ENCODE measurements around the gene ELP5.

The ELP5 gene

GRCh38 chr17:7296189-7296861, 44.3 kb downstream of the ELP5 start:
- TF ChIP-seq ZNF565 (CRISPR knock-in tag; conservative IDR thresholded peaks at IDR 0.05; ENCODE audit: low read depth) (no peak), ZFP30 (CRISPR knock-in tag; IDR thresholded peaks at IDR 0.05) (no peak), TSHZ2 (CRISPR knock-in tag; IDR thresholded peaks at IDR 0.05) (no peak)
- ATAC-seq: peak; percentile 92

- ATAC-seq: no peak
- TF ChIP-seq ZNF70 (CRISPR knock-in tag; IDR thresholded peaks at IDR 0.05) (no peak), ISL1 (CRISPR knock-in tag; IDR thresholded peaks at IDR 0.05) (no peak), ZNF8 (CRISPR knock-in tag; IDR thresholded peaks at IDR 0.05) (peak; percentile 77; the same call in 1 of the 2 replicates)
These were observed 52.2 kb downstream of the ELP5 start for GRCh38 chr17:7304179-7304578.

GRCh38 chr17:7306911-7307685, 55.1 kb downstream of the ELP5 start, which contains the start of gene EIF5A:
EIF5A (plus strand) TSS chr17:7307628; CDS start chr17:7309636, 2,008 bp downstream.
- peak; percentile 85 for ATAC-seq
- TF ChIP-seq PATZ1 (CRISPR knock-in tag; IDR thresholded peaks at IDR 0.05; ENCODE audit: borderline replicate concordance) (no peak), PPARA (CRISPR knock-in tag; IDR thresholded peaks at IDR 0.05; ENCODE audit: borderline replicate concordance) (no peak), TOX (CRISPR knock-in tag; IDR thresholded peaks at IDR 0.05; ENCODE audit: borderline replicate concordance) (no peak), ZFP30 (CRISPR knock-in tag; IDR thresholded peaks at IDR 0.05) (no peak)

- ATAC-seq: peak; percentile 3; the same call in 1 of the 3 replicates
- TF ChIP-seq CREB5 (CRISPR knock-in tag; IDR thresholded peaks at IDR 0.05; ENCODE audit: low read depth) (no peak), PATZ1 (CRISPR knock-in tag; IDR thresholded peaks at IDR 0.05; ENCODE audit: borderline replicate concordance) (no peak; the same call in 1 of the 2 replicates), RARB (CRISPR knock-in tag; IDR thresholded peaks at IDR 0.05) (no peak), SNAI2 (CRISPR knock-in tag; IDR thresholded peaks at IDR 0.05) (no peak), TSHZ2 (CRISPR knock-in tag; IDR thresholded peaks at IDR 0.05) (no peak)
- TF ChIP-seq, protein P1, sequence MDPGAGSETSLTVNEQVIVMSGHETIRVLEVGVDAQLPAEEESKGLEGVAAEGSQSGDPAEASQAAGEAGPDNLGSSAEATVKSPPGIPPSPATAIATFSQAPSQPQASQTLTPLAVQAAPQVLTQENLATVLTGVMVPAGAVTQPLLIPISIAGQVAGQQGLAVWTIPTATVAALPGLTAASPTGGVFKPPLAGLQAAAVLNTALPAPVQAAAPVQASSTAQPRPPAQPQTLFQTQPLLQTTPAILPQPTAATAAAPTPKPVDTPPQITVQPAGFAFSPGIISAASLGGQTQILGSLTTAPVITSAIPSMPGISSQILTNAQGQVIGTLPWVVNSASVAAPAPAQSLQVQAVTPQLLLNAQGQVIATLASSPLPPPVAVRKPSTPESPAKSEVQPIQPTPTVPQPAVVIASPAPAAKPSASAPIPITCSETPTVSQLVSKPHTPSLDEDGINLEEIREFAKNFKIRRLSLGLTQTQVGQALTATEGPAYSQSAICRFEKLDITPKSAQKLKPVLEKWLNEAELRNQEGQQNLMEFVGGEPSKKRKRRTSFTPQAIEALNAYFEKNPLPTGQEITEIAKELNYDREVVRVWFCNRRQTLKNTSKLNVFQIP (CRISPR knock-in tag; IDR thresholded peaks at IDR 0.05; ENCODE audit: borderline replicate concordance, low read depth): no peak
These were observed 55.9 kb downstream of the ELP5 start for GRCh38 chr17:7307686-7308624.

All from SK-N-SH treated with all-trans-retinoic acid at 6 μM for 48 hours (cell line).